B cell (primary cell): ENCODE data around the gene CNGB1. TPM values are rescaled to one million over a fixed set of nuclear protein-coding genes. Genes with fewer than 3 reads are reported as not detected.

ENCODE experiments used
- ATAC-seq: fragments of 200-7000 bp; cut with Tn5 transposase; one replicate; pipeline ENCODE4 v1.10.0; 2021; ENCODE audit warnings: low read depth, mild to moderate bottlenecking, moderate number of reproducible peaks, moderate library complexity
- CTCF ChIA-PET: fragments of 350-600 bp; sonication (Branson Sonifier 250); formaldehyde crosslinking; loops from one replicate; lab custom pipeline; 2021; ENCODE audit warnings: antibody characterized with exemption, inconsistent platforms; lab: Charles Lee
- POLR2A ChIA-PET: fragments of 350-600 bp; sonication (Branson Sonifier 250); formaldehyde crosslinking; loops from one replicate; lab custom pipeline; 2021; ENCODE audit warnings: antibody characterized with exemption; lab: Charles Lee
- DNase-seq: peaks from one replicate; pipeline ENCODE4 v3.0.0; 2013
- H2AFZ ChIP-seq: 2 replicates; pipeline ENCODE4 v1.6.1; 2012; ENCODE audit warnings: mild to moderate bottlenecking, low read depth, low read length; ENCODE audit not compliant: insufficient read depth, poor library complexity, severe bottlenecking
- H3K27ac ChIP-seq, 2 donors: 1 replicate in 1 of 2; 2 replicates in 1 of 2; pipeline ENCODE4 v1.5.1; 2012 to 2013; ENCODE audit warnings: low read length in 2 of 2, mild to moderate bottlenecking in 2 of 2, moderate library complexity in 1 of 2
- H3K27me3 ChIP-seq, 4 experiments: fragments of 200-600 bp in 1 of 4; sonication (generic) in 1 of 4; replicated peaks in 1 of 4; 1 replicate in 2 of 4; 2 replicates in 2 of 4; pipeline versions ENCODE4 v1.6.1 to v1.7.0; 2013 to 2016; ENCODE audit warnings: low read length in 3 of 4, mild to moderate bottlenecking in 2 of 4, mixed read lengths in 1 of 4, moderate library complexity in 1 of 4; ENCODE audit not compliant: insufficient read depth in 4 of 4, control insufficient read depth in 3 of 4; ENCODE audit errors: control extremely low read depth in 1 of 4
- H3K36me3 ChIP-seq, 2 experiments: replicated peaks in 1 of 2; 1 replicate in 1 of 2; 2 replicates in 1 of 2; pipeline versions ENCODE4 v1.6.1 to v1.7.1; 2013; ENCODE audit warnings: low read length in 1 of 2; ENCODE audit not compliant: insufficient read depth in 2 of 2, control insufficient read depth in 1 of 2; ENCODE audit errors: control extremely low read depth in 1 of 2, extremely low read depth in 1 of 2
- H3K4me1 ChIP-seq, 2 donors: fragments of 200-600 bp in 1 of 2; sonication (generic) in 1 of 2; 1 replicate in 1 of 2; 2 replicates in 1 of 2; pipeline versions ENCODE4 v1.5.1 to v1.6.1; 2013 to 2017; ENCODE audit warnings: low read length in 2 of 2; ENCODE audit not compliant: control insufficient read depth in 2 of 2, insufficient read depth in 2 of 2
- H3K4me2 ChIP-seq: replicated peaks from 2 replicates; pipeline ENCODE3; 2012; ENCODE audit warnings: mild to moderate bottlenecking, low read depth, low read length; ENCODE audit not compliant: poor library complexity, severe bottlenecking
- H3K4me3 ChIP-seq, 5 experiments: fragments of 200-600 bp in 1 of 5; sonication (generic) in 1 of 5; 1 replicate in 3 of 5; 2 replicates in 2 of 5; pipeline versions ENCODE4 v1.5.1 to v1.7.0; 2011 to 2016; ENCODE audit warnings: low read length in 4 of 5, mild to moderate bottlenecking in 4 of 5, low read depth in 2 of 5, control low read depth in 1 of 5, moderate library complexity in 1 of 5; ENCODE audit not compliant: insufficient read depth in 1 of 5; ENCODE audit errors: control extremely low read depth in 1 of 5, extremely low read depth in 1 of 5
- H3K79me2 ChIP-seq: fragments of 200-600 bp; sonication (generic); one replicate; pipeline ENCODE4 v1.6.0; 2016; ENCODE audit warnings: low read length; ENCODE audit not compliant: control insufficient read depth, insufficient read depth
- H3K9ac ChIP-seq: fragments of 200-600 bp; sonication (generic); 2 replicates; pipeline ENCODE4 v1.6.1; 2017; ENCODE audit warnings: mild to moderate bottlenecking, low read length, moderate library complexity
- H3K9me3 ChIP-seq, 3 donors: one replicate each; pipeline versions ENCODE4 v1.6.1 to v1.7.1; 2013; ENCODE audit warnings: low read length in 2 of 3; ENCODE audit not compliant: control insufficient read depth in 2 of 3, insufficient read depth in 1 of 3; ENCODE audit errors: control extremely low read depth in 1 of 3
- H4K20me1 ChIP-seq: 2 replicates; pipeline ENCODE4 v1.6.0; 2012; ENCODE audit warnings: mild to moderate bottlenecking, low read length; ENCODE audit not compliant: insufficient read depth, control insufficient read depth, poor library complexity, severe bottlenecking
- H3K27ac Mint-ChIP-seq: one replicate; pipeline ENCODE4 v1.8.0; 2021; ENCODE audit warnings: mixed read lengths
- H3K27me3 Mint-ChIP-seq: one replicate; pipeline ENCODE4 v1.8.0; 2021; ENCODE audit warnings: mixed read lengths
- H3K4me1 Mint-ChIP-seq: one replicate; pipeline ENCODE4 v1.8.0; 2021; ENCODE audit warnings: mixed read lengths
- H3K4me3 Mint-ChIP-seq: one replicate; pipeline ENCODE4 v1.8.0; 2021; ENCODE audit warnings: mixed read lengths
- H3K9me3 Mint-ChIP-seq: one replicate; pipeline ENCODE4 v1.8.0; 2022; ENCODE audit warnings: mixed read lengths; ENCODE audit not compliant: insufficient read depth
- EZH2 ChIP-seq: IDR thresholded peaks from 2 replicates; pipeline ENCODE4 v1.6.1; 2012; ENCODE audit warnings: borderline replicate concordance, low read depth, mild to moderate bottlenecking, moderate library complexity, low read length; ENCODE audit not compliant: insufficient read depth, poor library complexity, severe bottlenecking
- WGBS: methylation state at CpG from one replicate; pipeline ENCODE4 v1.1.5; 2013; ENCODE audit warnings: missing lambda C conversion rate; ENCODE audit not compliant: insufficient coverage; 5-methylcytosine and 5-hydroxymethylcytosine counted together
- intact Hi-C: fragments of 100-400 bp; cut with micrococcal nuclease; formaldehyde crosslinking; loops from one replicate; pipeline ENCODE4 v1.10.0; 2022
- polyA minus RNA-seq: library from RNA; depleted of rRNA, polyadenylated mRNA; stranded (reverse); fragments of >200 nt; gene quantifications from 2 replicates; pipeline ENCODE4 v1.2.3, GENCODE V29; 2012
- polyA plus RNA-seq: library from polyadenylated mRNA; depleted of rRNA; stranded (reverse); fragments of >200 nt; gene quantifications from 2 replicates; pipeline ENCODE4 v1.2.3, GENCODE V29; 2012
- total RNA-seq, 2 donors: library from RNA; stranded (reverse); fragments of 120-200 nt in 1 of 2; gene quantifications; 1 replicate in 1 of 2; 2 replicates in 1 of 2; pipeline versions ENCODE4 v1.2.3 to v1.2.4, GENCODE V29; 2013 to 2022
- TF ChIP-seq, protein P1 (sequence below): fragments of 200-600 bp; IDR thresholded peaks from one replicate; pipeline ENCODE4 v1.8.0; 2022; ENCODE audit warnings: antibody characterized with exemption, mild to moderate bottlenecking

The CNGB1 gene
- not detected in 2 replicates for total RNA-seq
- not detected for total RNA-seq (2013)
- polyA plus RNA-seq: not detected in 2 replicates
- polyA minus RNA-seq: not detected in 2 replicates

DNA sequence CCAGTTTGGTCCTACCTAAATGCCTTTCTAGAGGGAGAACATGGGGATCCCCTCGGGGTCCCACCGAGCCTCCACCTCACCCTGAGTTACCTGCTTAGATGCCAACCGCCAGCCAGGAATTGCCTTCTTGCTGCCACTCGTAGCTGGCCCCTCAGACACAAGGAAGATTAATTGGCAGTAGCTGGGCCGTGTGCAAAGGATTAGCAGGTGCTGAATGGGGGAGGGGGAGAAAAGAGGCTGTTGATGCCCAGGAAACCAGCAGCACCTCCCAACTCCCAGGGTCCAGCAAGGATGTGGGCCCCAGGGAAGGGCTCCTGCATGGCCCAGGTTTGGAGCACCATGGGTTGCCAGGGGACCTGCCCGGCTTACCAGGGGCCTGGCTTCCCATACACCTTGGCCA lies at the start of gene CNGB1:
CNGB1 (minus strand) TSS at position 159 of the 400 bp plus-strand sequence. CDS start 3,842 bp downstream, outside the sequence.
- H3K27ac ChIP-seq: no peak within 1 kb of the TSS
- no peaks in the 10 kb centered on the region for H3K4me1 ChIP-seq
- no peaks in the 10 kb centered on the region for H3K79me2 ChIP-seq
- no peak for TF ChIP-seq EZH2
- TF ChIP-seq, protein P1, sequence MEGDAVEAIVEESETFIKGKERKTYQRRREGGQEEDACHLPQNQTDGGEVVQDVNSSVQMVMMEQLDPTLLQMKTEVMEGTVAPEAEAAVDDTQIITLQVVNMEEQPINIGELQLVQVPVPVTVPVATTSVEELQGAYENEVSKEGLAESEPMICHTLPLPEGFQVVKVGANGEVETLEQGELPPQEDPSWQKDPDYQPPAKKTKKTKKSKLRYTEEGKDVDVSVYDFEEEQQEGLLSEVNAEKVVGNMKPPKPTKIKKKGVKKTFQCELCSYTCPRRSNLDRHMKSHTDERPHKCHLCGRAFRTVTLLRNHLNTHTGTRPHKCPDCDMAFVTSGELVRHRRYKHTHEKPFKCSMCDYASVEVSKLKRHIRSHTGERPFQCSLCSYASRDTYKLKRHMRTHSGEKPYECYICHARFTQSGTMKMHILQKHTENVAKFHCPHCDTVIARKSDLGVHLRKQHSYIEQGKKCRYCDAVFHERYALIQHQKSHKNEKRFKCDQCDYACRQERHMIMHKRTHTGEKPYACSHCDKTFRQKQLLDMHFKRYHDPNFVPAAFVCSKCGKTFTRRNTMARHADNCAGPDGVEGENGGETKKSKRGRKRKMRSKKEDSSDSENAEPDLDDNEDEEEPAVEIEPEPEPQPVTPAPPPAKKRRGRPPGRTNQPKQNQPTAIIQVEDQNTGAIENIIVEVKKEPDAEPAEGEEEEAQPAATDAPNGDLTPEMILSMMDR: no peak
- peaks cover 0 to 4% (median 0%) of the 10 kb centered on the region in 3 donors for H3K9me3 ChIP-seq
- H3K4me2 ChIP-seq: no peak within 1 kb of the TSS
- H3K9me3 Mint-ChIP-seq: no peaks in the 10 kb centered on the region
- no peak within 1 kb of the TSS for H3K4me3 Mint-ChIP-seq
- peaks cover 28% of the 10 kb centered on the region for H3K27me3 Mint-ChIP-seq
- H3K9ac ChIP-seq: no peak within 1 kb of the TSS
- H4K20me1 ChIP-seq: no peaks in the 10 kb centered on the region
- H3K4me1 Mint-ChIP-seq: no peaks in the 10 kb centered on the region
- intact Hi-C loops: no loop called here
- H3K27me3 ChIP-seq: peaks cover 0 to 2% (median 0%) of the 10 kb centered on the region in 4 experiments
- H3K27ac Mint-ChIP-seq: no peak within 1 kb of the TSS
- WGBS: 84% methylated on average over 6 of the region's 6 CpGs
- ATAC-seq: no peak
- H3K36me3 ChIP-seq: no peaks in the 10 kb centered on the region
- no peak within 1 kb of the TSS for H3K4me3 ChIP-seq
- no peak within 1 kb of the TSS for H2AFZ ChIP-seq
- DNase-seq: no peak
- POLR2A ChIA-PET: no interaction called here
- CTCF ChIA-PET: no interaction called here

DNA sequence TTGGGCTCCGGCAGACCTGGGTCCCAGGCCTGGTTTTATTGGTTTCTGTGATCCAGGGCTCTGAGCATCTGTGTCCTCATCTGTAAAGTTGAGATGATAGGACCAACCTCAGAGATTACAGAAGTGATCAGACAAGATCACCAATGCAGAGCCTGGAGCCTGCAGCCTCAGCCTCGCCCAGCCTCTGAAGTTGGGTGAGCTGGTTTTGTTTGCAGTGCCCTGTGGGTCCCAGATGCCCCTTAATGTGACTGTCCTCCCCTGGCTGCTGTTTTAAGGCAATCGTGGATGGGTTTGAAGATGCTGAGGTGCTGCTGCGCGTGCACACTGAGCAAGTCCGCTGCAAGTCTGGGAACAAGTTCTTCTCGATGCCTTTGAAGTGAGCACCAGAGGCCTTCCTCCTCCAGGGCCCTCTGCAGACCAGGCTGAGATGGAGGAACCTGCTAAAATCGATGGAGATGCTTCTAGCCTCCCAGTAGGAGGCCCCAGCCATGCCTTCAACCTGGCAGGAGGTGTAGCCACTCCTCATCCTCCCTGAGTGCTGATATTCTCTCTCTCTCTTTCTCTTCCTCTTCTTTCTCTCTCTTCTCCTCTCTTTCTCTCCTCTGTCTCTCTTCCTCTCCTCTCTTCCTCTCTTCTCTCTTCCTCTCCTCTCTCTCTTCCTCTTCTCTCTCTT lies 49.1 kb upstream of the CNGB1 start:
- ATAC-seq (no peak), DNase-seq (no peak)
- Histone ChIP-seq H3K9me3 (no peaks in the 10 kb centered on the region), H3K4me1 (peaks cover 8 to 10% of the 10 kb centered on the region in 2 donors), H3K27ac (peak overlapping the region in 1 of 2 donors; percentile 57), H3K4me3 (no peak overlapping the region), H3K4me2 (peak overlapping the region; percentile 26), H3K36me3 (peaks cover 0 to 8% of the 10 kb centered on the region in 2 experiments), H4K20me1 (no peaks in the 10 kb centered on the region), H3K79me2 (no peaks in the 10 kb centered on the region), H3K27me3 (peaks cover 0 to 10% (median 3%) of the 10 kb centered on the region in 4 experiments), H2AFZ (peak overlapping the region; percentile 65), H3K9ac (no peak overlapping the region)
- H3K27me3 Mint-ChIP-seq: peaks cover 5% of the 10 kb centered on the region
- 88% methylated on average over 8 of the region's 8 CpGs for whole genome bisulfite sequencing
- TF ChIP-seq EZH2: no peak
- TF ChIP-seq, protein P1: no peak
- no peaks in the 10 kb centered on the region for H3K9me3 Mint-ChIP-seq
- H3K27ac Mint-ChIP-seq: no peak overlapping the region
- POLR2A ChIA-PET: no interaction called here
- H3K4me3 Mint-ChIP-seq: no peak overlapping the region
- intact Hi-C loops: loop anchor here (1.0 to 10.0 kb wide), 3 partner anchors 15 to 465 kb away; no protein-coding TSS in a partner anchor
- CTCF ChIA-PET: interaction anchor here (0.7 to 1.1 kb wide), 4 partner anchors 12 to 467 kb away, joined by 3 read pairs; no protein-coding TSS in a partner anchor
- peaks cover 8% of the 10 kb centered on the region for H3K4me1 Mint-ChIP-seq
